ENCODE measurements around the gene MAP1S. TPM values are rescaled to one million over a fixed set of nuclear protein-coding genes. Genes with fewer than 3 reads are reported as not detected.

Gene MAP1S
- total and polyA plus RNA-seq, 2 of the 13 experiments (the other 11 are each of a cell fraction or from before 2014, with no cell fraction given) = 3.8 to 7.3 TPM

DNA sequence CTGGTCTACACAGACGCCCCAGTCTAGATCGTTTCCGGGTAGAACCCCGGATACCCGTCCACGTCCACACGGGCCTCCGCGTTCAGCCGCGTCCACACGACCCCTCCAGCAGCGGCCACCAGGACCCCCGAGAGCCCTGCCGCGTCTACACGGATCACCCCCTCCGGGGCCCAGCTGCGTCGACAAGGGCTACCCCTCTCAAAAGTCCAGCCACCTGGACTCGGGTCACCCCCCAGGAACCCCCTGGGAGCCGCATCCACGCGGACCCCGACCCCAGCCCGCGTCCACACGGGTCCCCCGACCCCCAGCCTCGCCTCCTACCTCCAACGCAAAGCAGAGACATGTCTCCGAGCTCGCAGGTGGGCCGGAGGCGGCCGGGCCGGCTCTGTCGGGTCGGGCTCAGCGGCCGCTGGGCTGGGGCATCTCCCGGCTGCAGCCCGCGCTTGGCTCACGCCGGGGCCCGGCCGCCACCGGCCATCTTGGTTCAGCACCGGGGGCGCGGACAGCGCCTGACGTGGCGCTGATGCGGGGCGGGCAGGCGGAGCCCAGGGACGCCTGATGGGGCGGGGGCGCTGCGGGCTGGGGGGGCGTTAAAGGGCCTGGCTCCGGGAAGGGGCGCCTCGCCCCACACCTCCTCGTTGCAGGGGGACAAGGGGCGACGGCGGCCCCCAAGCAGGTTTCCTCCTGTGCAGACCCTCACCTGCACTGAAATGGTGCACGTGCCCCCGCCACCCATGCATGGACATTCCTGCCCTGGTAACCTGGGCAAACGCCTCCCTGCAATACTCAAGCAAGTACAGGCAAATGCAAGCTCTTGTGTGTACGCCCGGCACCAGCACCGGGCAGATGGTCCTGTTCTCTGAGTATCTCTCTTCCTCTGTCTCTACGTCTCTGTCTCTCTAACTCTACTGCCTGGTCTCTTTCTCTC lies 31.2 kb upstream of the MAP1S start, which contains the start of gene UNC13A (continued):
- TF ChIP-seq, protein P1, sequence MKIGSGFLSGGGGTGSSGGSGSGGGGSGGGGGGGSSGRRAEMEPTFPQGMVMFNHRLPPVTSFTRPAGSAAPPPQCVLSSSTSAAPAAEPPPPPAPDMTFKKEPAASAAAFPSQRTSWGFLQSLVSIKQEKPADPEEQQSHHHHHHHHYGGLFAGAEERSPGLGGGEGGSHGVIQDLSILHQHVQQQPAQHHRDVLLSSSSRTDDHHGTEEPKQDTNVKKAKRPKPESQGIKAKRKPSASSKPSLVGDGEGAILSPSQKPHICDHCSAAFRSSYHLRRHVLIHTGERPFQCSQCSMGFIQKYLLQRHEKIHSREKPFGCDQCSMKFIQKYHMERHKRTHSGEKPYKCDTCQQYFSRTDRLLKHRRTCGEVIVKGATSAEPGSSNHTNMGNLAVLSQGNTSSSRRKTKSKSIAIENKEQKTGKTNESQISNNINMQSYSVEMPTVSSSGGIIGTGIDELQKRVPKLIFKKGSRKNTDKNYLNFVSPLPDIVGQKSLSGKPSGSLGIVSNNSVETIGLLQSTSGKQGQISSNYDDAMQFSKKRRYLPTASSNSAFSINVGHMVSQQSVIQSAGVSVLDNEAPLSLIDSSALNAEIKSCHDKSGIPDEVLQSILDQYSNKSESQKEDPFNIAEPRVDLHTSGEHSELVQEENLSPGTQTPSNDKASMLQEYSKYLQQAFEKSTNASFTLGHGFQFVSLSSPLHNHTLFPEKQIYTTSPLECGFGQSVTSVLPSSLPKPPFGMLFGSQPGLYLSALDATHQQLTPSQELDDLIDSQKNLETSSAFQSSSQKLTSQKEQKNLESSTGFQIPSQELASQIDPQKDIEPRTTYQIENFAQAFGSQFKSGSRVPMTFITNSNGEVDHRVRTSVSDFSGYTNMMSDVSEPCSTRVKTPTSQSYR (CRISPR knock-in tag; IDR thresholded peaks at IDR 0.05; ENCODE audit: borderline replicate concordance) = no peak
- TF ChIP-seq ONECUT2 (CRISPR knock-in tag; IDR thresholded peaks at IDR 0.05) (no peak), SRSF4 (IDR thresholded peaks at IDR 0.05; ENCODE audit: low read depth, low read length, poor library complexity, severe bottlenecking) (no peak), KLF6 (CRISPR knock-in tag; IDR thresholded peaks at IDR 0.05) (peak; percentile 92; the same call in 1 of the 2 replicates), DNMT3B (CRISPR knock-in tag; conservative IDR thresholded peaks at IDR 0.05) (no peak), ZNF333 (CRISPR knock-in tag; IDR thresholded peaks at IDR 0.05; ENCODE audit: borderline replicate concordance) (no peak), REPIN1 (CRISPR knock-in tag; IDR thresholded peaks at IDR 0.05; ENCODE audit: borderline replicate concordance, low read depth) (no peak), ZNF816 (CRISPR knock-in tag; IDR thresholded peaks at IDR 0.05; ENCODE audit: borderline replicate concordance) (no peak), DR1 (CRISPR knock-in tag; IDR thresholded peaks at IDR 0.05) (no peak), ZFP37 (CRISPR knock-in tag; IDR thresholded peaks at IDR 0.05; ENCODE audit: borderline replicate concordance) (no peak)
- TF ChIP-seq, protein P2, sequence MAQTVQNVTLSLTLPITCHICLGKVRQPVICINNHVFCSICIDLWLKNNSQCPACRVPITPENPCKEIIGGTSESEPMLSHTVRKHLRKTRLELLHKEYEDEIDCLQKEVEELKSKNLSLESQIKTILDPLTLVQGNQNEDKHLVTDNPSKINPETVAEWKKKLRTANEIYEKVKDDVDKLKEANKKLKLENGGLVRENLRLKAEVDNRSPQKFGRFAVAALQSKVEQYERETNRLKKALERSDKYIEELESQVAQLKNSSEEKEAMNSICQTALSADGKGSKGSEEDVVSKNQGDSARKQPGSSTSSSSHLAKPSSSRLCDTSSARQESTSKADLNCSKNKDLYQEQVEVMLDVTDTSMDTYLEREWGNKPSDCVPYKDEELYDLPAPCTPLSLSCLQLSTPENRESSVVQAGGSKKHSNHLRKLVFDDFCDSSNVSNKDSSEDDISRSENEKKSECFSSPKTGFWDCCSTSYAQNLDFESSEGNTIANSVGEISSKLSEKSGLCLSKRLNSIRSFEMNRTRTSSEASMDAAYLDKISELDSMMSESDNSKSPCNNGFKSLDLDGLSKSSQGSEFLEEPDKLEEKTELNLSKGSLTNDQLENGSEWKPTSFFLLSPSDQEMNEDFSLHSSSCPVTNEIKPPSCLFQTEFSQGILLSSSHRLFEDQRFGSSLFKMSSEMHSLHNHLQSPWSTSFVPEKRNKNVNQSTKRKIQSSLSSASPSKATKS (CRISPR knock-in tag; IDR thresholded peaks at IDR 0.05) = no peak
- TF ChIP-seq, protein P3, sequence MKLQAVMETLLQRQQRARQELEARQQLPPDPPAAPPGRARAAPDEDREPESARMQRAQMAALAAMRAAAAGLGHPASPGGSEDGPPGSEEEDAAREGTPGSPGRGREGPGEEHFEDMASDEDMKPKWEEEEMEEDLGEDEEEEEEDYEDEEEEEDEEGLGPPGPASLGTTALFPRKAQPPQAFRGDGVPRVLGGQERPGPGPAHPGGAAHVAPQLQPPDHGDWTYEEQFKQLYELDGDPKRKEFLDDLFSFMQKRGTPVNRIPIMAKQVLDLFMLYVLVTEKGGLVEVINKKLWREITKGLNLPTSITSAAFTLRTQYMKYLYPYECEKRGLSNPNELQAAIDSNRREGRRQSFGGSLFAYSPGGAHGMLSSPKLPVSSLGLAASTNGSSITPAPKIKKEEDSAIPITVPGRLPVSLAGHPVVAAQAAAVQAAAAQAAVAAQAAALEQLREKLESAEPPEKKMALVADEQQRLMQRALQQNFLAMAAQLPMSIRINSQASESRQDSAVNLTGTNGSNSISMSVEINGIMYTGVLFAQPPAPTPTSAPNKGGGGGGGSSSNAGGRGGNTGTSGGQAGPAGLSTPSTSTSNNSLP (IDR thresholded peaks at IDR 0.05; ENCODE audit: low read depth, low read length) = no peak
- TF ChIP-seq, protein P4, sequence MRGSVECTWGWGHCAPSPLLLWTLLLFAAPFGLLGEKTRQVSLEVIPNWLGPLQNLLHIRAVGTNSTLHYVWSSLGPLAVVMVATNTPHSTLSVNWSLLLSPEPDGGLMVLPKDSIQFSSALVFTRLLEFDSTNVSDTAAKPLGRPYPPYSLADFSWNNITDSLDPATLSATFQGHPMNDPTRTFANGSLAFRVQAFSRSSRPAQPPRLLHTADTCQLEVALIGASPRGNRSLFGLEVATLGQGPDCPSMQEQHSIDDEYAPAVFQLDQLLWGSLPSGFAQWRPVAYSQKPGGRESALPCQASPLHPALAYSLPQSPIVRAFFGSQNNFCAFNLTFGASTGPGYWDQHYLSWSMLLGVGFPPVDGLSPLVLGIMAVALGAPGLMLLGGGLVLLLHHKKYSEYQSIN (CRISPR knock-in tag; IDR thresholded peaks at IDR 0.05; ENCODE audit: borderline replicate concordance) = no peak
- TF ChIP-seq, protein P5, sequence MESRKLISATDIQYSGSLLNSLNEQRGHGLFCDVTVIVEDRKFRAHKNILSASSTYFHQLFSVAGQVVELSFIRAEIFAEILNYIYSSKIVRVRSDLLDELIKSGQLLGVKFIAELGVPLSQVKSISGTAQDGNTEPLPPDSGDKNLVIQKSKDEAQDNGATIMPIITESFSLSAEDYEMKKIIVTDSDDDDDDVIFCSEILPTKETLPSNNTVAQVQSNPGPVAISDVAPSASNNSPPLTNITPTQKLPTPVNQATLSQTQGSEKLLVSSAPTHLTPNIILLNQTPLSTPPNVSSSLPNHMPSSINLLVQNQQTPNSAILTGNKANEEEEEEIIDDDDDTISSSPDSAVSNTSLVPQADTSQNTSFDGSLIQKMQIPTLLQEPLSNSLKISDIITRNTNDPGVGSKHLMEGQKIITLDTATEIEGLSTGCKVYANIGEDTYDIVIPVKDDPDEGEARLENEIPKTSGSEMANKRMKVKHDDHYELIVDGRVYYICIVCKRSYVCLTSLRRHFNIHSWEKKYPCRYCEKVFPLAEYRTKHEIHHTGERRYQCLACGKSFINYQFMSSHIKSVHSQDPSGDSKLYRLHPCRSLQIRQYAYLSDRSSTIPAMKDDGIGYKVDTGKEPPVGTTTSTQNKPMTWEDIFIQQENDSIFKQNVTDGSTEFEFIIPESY (CRISPR knock-in tag; IDR thresholded peaks at IDR 0.05) = no peak
- TF ChIP-seq, protein P6, sequence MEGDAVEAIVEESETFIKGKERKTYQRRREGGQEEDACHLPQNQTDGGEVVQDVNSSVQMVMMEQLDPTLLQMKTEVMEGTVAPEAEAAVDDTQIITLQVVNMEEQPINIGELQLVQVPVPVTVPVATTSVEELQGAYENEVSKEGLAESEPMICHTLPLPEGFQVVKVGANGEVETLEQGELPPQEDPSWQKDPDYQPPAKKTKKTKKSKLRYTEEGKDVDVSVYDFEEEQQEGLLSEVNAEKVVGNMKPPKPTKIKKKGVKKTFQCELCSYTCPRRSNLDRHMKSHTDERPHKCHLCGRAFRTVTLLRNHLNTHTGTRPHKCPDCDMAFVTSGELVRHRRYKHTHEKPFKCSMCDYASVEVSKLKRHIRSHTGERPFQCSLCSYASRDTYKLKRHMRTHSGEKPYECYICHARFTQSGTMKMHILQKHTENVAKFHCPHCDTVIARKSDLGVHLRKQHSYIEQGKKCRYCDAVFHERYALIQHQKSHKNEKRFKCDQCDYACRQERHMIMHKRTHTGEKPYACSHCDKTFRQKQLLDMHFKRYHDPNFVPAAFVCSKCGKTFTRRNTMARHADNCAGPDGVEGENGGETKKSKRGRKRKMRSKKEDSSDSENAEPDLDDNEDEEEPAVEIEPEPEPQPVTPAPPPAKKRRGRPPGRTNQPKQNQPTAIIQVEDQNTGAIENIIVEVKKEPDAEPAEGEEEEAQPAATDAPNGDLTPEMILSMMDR (CRISPR knock-in tag; IDR thresholded peaks at IDR 0.05) = no peak
